Transverse colon (tissue), 4 donors: ENCODE measurements around the gene HTRA1. TPM values are rescaled to one million over a fixed set of nuclear protein-coding genes. Genes with fewer than 3 reads are reported as not detected.

ENCODE experiments used
- DNase-seq: peaks from one replicate; pipeline ENCODE4 v3.0.0-alpha.2; 2019
- H3K27ac ChIP-seq, 4 donors: fragments of 200-600 bp; sonication (generic); 2 replicates each; pipeline ENCODE4 v1.5.1; 2016 to 2018; ENCODE audit warnings: inconsistent platforms in 4 of 4
- H3K27me3 ChIP-seq: fragments of 200-600 bp; sonication (generic); 2 replicates; pipeline ENCODE4 v1.5.1; 2017; ENCODE audit warnings: inconsistent platforms
- H3K36me3 ChIP-seq, 4 donors: fragments of 200-600 bp; sonication (generic); 2 replicates each; pipeline ENCODE4 v1.5.1; 2017 to 2019; ENCODE audit warnings: inconsistent platforms in 4 of 4
- H3K4me1 ChIP-seq, 4 donors: fragments of 200-600 bp; sonication (generic); 2 replicates each; pipeline ENCODE4 v1.5.1; 2017 to 2020; ENCODE audit warnings: inconsistent platforms in 4 of 4
- H3K4me3 ChIP-seq, 4 donors: fragments of 200-600 bp; sonication (generic); 1 replicate in 1 of 4; 2 replicates in 3 of 4; pipeline versions ENCODE4 v1.5.1 to v1.6.1; 2017 to 2019; ENCODE audit warnings: inconsistent platforms in 4 of 4
- H3K9me3 ChIP-seq, 2 donors: fragments of 200-600 bp; sonication (generic); 2 replicates each; pipeline ENCODE4 v1.5.1; 2017 to 2019; ENCODE audit warnings: inconsistent platforms in 2 of 2
- CTCF ChIP-seq, 5 experiments: fragments of 200-600 bp in 3 of 5; fragments of 450-650 bp in 2 of 5; sonication (generic) in 3 of 5; IDR thresholded peaks; 1 replicate in 2 of 5; 2 replicates in 3 of 5; pipeline ENCODE4 v1.5.1; 2016 to 2017; ENCODE audit warnings: antibody characterized with exemption in 5 of 5, inconsistent platforms in 3 of 5, mild to moderate bottlenecking in 2 of 5, moderate library complexity in 1 of 5
- EP300 ChIP-seq: sonication (generic); formaldehyde crosslinking; IDR thresholded peaks from one replicate; pipeline ENCODE4 v1.6.1; 2017; ENCODE audit warnings: antibody characterized with exemption, low read depth
- POLR2A ChIP-seq: fragments of 450-650 bp; IDR thresholded peaks from one replicate; pipeline ENCODE4 v1.6.1; 2016; ENCODE audit warnings: antibody characterized with exemption, mild to moderate bottlenecking, moderate library complexity
- POLR2AphosphoS5 ChIP-seq, 3 donors: sonication (generic); formaldehyde crosslinking; IDR thresholded peaks; one replicate each; pipeline ENCODE4 v1.6.1; 2016; ENCODE audit warnings: antibody characterized with exemption in 3 of 3
- WGBS, 2 donors: methylation state at CpG; one replicate each; pipeline ENCODE4 v1.1.5; 2018; ENCODE audit warnings: low coverage in 1 of 2; 5-methylcytosine and 5-hydroxymethylcytosine counted together
- in situ Hi-C, 4 donors: fragments of 200-750 bp; cut with MboI; loops; one replicate each; pipeline versions ENCODE4 v1.15.0 to v1.15.1; 2017; ENCODE audit warnings: low sequenced_read_pairs in 3 of 4, low pct_ligation_motif_present in 1 of 4, low pct_unique_long_range_greater_than_20kb in 1 of 4
- intact Hi-C: fragments of 100-400 bp; cut with DNase I; formaldehyde crosslinking; loops from one replicate; pipeline ENCODE4 v1.15.1; 2023; ENCODE audit warnings: low total_unique reads
- total RNA-seq, 4 donors: library from RNA; depleted of rRNA; stranded (reverse); fragments of >200 nt; gene quantifications; one replicate each; pipeline ENCODE4 v1.1.0, GENCODE V29; 2016

Gene HTRA1
- total RNA-seq, result 100 to 1,000 TPM in 1 of 4 donors, 10 to 100 TPM in 2, 1 to 10 TPM in 1; 7.9 to 103 (median 31.2) TPM

GRCh38 chr10:122461367-122461728 lies at the start of gene HTRA1:
HTRA1 (plus strand) TSS chr10:122461553; CDS start chr10:122461653, 100 bp downstream.
- intact Hi-C loops (no loop called here), in situ Hi-C loops (no loop called here)
- Histone ChIP-seq H3K27ac (peak within 1 kb of the TSS; percentile 68 to 85 (median 76)), H3K9me3 (no peaks in the 10 kb centered on the region), H3K36me3 (no peaks in the 10 kb centered on the region), H3K27me3 (peaks cover 75% of the 10 kb centered on the region), H3K4me3 (peak within 1 kb of the TSS; percentile 42 to 75 (median 56)), H3K4me1 (peaks cover 0 to 29% (median 19%) of the 10 kb centered on the region in 4 donors)
- TF ChIP-seq POLR2A (no peak), POLR2AphosphoS5 (IDR thresholded peaks at IDR 0.05) (peak in 2 of 3 donors; percentile 31 to 58)
- peak; percentile 52 for DNase-seq
- WGBS, 2 donors, result 9% methylated on average over 23 of the region's 56 CpGs; no CpG with 5 or more reads in 1 of the 2 donors

- peaks cover 0 to 7% (median 0%) of the 10 kb centered on the region in 4 donors for H3K4me1 ChIP-seq
- peaks cover 0 to 11% (median under 1%) of the 10 kb centered on the region in 4 donors for H3K36me3 ChIP-seq
- H3K4me3 ChIP-seq, result no peak overlapping the region
- no peak overlapping the region for H3K27ac ChIP-seq
- no peaks in the 10 kb centered on the region for H3K27me3 ChIP-seq
- no peaks in the 10 kb centered on the region for H3K9me3 ChIP-seq
- in situ Hi-C loops, result no loop called here
- intact Hi-C loops, result no loop called here
- no peak for TF ChIP-seq CTCF (IDR thresholded peaks at IDR 0.05)
- TF ChIP-seq POLR2A, result no peak
- TF ChIP-seq POLR2AphosphoS5 (IDR thresholded peaks at IDR 0.05), result no peak
- TF ChIP-seq EP300, result no peak
- no peak for DNase-seq
Measured at GRCh38 chr10:122413327-122413726, 48.0 kb upstream of the HTRA1 start.

- H3K27me3 ChIP-seq, result no peaks in the 10 kb centered on the region
- in situ Hi-C loops, result no loop called here
- peaks cover 0 to 11% (median under 1%) of the 10 kb centered on the region in 4 donors for H3K36me3 ChIP-seq
- TF ChIP-seq EP300 (no peak), CTCF (IDR thresholded peaks at IDR 0.05) (no peak), POLR2AphosphoS5 (IDR thresholded peaks at IDR 0.05) (no peak), POLR2A (no peak)
- H3K9me3 ChIP-seq, result no peaks in the 10 kb centered on the region
- H3K27ac ChIP-seq, result peak overlapping the region in 2 of 4 donors; percentile 27 to 41
- no peak for DNase-seq
- 79 to 85% methylated on average over 2 of the region's 2 CpGs for WGBS, 2 donors
- peaks cover 0 to 34% (median 7%) of the 10 kb centered on the region in 4 donors for H3K4me1 ChIP-seq
- H3K4me3 ChIP-seq, result no peak overlapping the region
- intact Hi-C loops, result no loop called here
Measured at GRCh38 chr10:122417667-122418066, 43.7 kb upstream of the HTRA1 start.

GRCh38 chr10:122419016-122419415 lies 42.3 kb upstream of the HTRA1 start:
- Histone ChIP-seq H3K4me3 (no peak overlapping the region), H3K36me3 (peaks cover 0 to 4% (median 0%) of the 10 kb centered on the region in 4 donors), H3K9me3 (no peaks in the 10 kb centered on the region), H3K27ac (peak overlapping the region in 1 of 4 donors; percentile 35), H3K4me1 (peaks cover 0 to 34% (median 7%) of the 10 kb centered on the region in 4 donors), H3K27me3 (no peaks in the 10 kb centered on the region)
- in situ Hi-C loops (no loop called here), intact Hi-C loops (no loop called here)
- TF ChIP-seq POLR2AphosphoS5 (IDR thresholded peaks at IDR 0.05) (no peak), POLR2A (no peak), CTCF (IDR thresholded peaks at IDR 0.05) (no peak), EP300 (no peak)
- no peak for DNase-seq
- WGBS, 2 donors, result 83% methylated on average over 1 of the region's 1 CpG; no CpG with 5 or more reads in 1 of the 2 donors
